ENCODE results near the gene CAMK2D.
"Not testable (repeated sequence)": the region's sequence is repeated elsewhere in the genome, so short reads cannot be mapped to it uniquely, and the experiment has no call there.

CAMK2D gene

GRCh38 chr4:113761620-113762185 is at the start of gene CAMK2D:
CAMK2D (minus strand) TSS chr4:113761738; CDS start chr4:113761068, 670 bp downstream.
- peak; percentile 75 to 82 for DNase-seq (ENCODE audit: low read depth in 2 of 2)

- DNase-seq (ENCODE audit: low read depth in 2 of 2): no peak
These were observed 49.4 kb upstream of the CAMK2D start for GRCh38 chr4:113810906-113811305.

- no peak for DNase-seq (ENCODE audit: low read depth in 2 of 2)
These were observed 47.8 kb upstream of the CAMK2D start for GRCh38 chr4:113809311-113809710.

- no peak for DNase-seq (ENCODE audit: low read depth in 2 of 2)
These were observed 45.3 kb upstream of the CAMK2D start for GRCh38 chr4:113806850-113807249.

- no peak for DNase-seq (ENCODE audit: low read depth in 2 of 2)
These were observed 40.3 kb upstream of the CAMK2D start for GRCh38 chr4:113801882-113802281.

GRCh38 chr4:113796381-113796780 is 34.8 kb upstream of the CAMK2D start:
- DNase-seq (ENCODE audit: low read depth in 2 of 2): not testable (repeated sequence)

- no peak for DNase-seq (ENCODE audit: low read depth in 2 of 2)
These were observed 28.9 kb upstream of the CAMK2D start for GRCh38 chr4:113790478-113790877.

GRCh38 chr4:113788888-113789287 is 27.4 kb upstream of the CAMK2D start:
- no peak for DNase-seq (ENCODE audit: low read depth in 2 of 2)

- DNase-seq (ENCODE audit: low read depth in 2 of 2): no peak
These were observed 24.2 kb upstream of the CAMK2D start for GRCh38 chr4:113785781-113786180.

GRCh38 chr4:113784497-113785250 is 23.1 kb upstream of the CAMK2D start:
- no peak for DNase-seq (ENCODE audit: low read depth in 2 of 2)

- DNase-seq (ENCODE audit: low read depth in 2 of 2): no peak
These were observed 22.2 kb upstream of the CAMK2D start for GRCh38 chr4:113783701-113784100.

GRCh38 chr4:113783289-113783688 is 21.8 kb upstream of the CAMK2D start:
- DNase-seq (ENCODE audit: low read depth in 2 of 2): no peak

- no peak for DNase-seq (ENCODE audit: low read depth in 2 of 2)
These were observed 20.0 kb upstream of the CAMK2D start for GRCh38 chr4:113781439-113782040.

- DNase-seq (ENCODE audit: low read depth in 2 of 2): no peak
These were observed 15.1 kb upstream of the CAMK2D start for GRCh38 chr4:113776679-113777078.

GRCh38 chr4:113776016-113776415 is 14.5 kb upstream of the CAMK2D start:
- DNase-seq (ENCODE audit: low read depth in 2 of 2): no peak

GRCh38 chr4:113773756-113774155 is 12.2 kb upstream of the CAMK2D start:
- DNase-seq (ENCODE audit: low read depth in 2 of 2): no peak

GRCh38 chr4:113773014-113773413 is 11.5 kb upstream of the CAMK2D start:
- no peak for DNase-seq (ENCODE audit: low read depth in 2 of 2)

GRCh38 chr4:113772319-113772718 is 10.8 kb upstream of the CAMK2D start:
- DNase-seq (ENCODE audit: low read depth in 2 of 2): no peak

- no peak for DNase-seq (ENCODE audit: low read depth in 2 of 2)
These were observed 8.2 kb upstream of the CAMK2D start for GRCh38 chr4:113769744-113770143.

GRCh38 chr4:113768952-113769351 is 7.4 kb upstream of the CAMK2D start:
- no peak for DNase-seq (ENCODE audit: low read depth in 2 of 2)

GRCh38 chr4:113766882-113767281 is 5.3 kb upstream of the CAMK2D start:
- no peak for DNase-seq (ENCODE audit: low read depth in 2 of 2)

- no peak for DNase-seq (ENCODE audit: low read depth in 2 of 2)
These were observed 3.3 kb upstream of the CAMK2D start for GRCh38 chr4:113764720-113765264.

- not testable (repeated sequence) for DNase-seq (ENCODE audit: low read depth in 2 of 2)
These were observed 2.4 kb upstream of the CAMK2D start for GRCh38 chr4:113763923-113764322.
